Measurements from ENCODE around the gene TMC2.
"Not testable (repeated sequence)": the region's sequence is repeated elsewhere in the genome, so short reads cannot be mapped to it uniquely, and the experiment has no call there.

TMC2 gene

GRCh38 chr20:2523919-2524708 lies 12.3 kb upstream of the TMC2 start:
- no peak overlapping the region for H3K27ac ChIP-seq (ENCODE audit: low read depth, low read length)
- H2AFZ ChIP-seq (ENCODE audit: low read depth, low read length, severe bottlenecking) = peak overlapping the region; percentile 98
- no peaks in the 10 kb centered on the region for H3K9me2 ChIP-seq (replicated peaks; ENCODE audit: insufficient read depth, low read length)

GRCh38 chr20:2524709-2525506 lies 11.5 kb upstream of the TMC2 start:
- Histone ChIP-seq H3K27ac (ENCODE audit: low read depth, low read length) (no peak overlapping the region), H3K27me3 (ENCODE audit: low read length) (no peaks in the 10 kb centered on the region), H3K36me3 (ENCODE audit: low read length) (no peaks in the 10 kb centered on the region), H2AFZ (ENCODE audit: low read depth, low read length, severe bottlenecking) (peak overlapping the region; percentile 98), H3K4me3 (ENCODE audit: insufficient read depth, low read length, poor library complexity, severe bottlenecking) (peak overlapping the region; percentile 50), H3K9me3 (ENCODE audit: insufficient read depth, low read length) (no peaks in the 10 kb centered on the region), H3K9ac (ENCODE audit: low read length) (peak overlapping the region; percentile 62), H3K4me2 (ENCODE audit: low read depth, low read length, poor library complexity, severe bottlenecking) (peak overlapping the region; percentile 77), H3K9me2 (replicated peaks; ENCODE audit: insufficient read depth, low read length) (no peaks in the 10 kb centered on the region), H4K20me1 (ENCODE audit: low read depth, low read length) (no peaks in the 10 kb centered on the region), H3F3A (ENCODE audit: insufficient read depth) (no peaks in the 10 kb centered on the region), H3K79me2 (ENCODE audit: insufficient read depth, low read length) (no peaks in the 10 kb centered on the region)
- TF ChIP-seq EZH2phosphoT487 (conservative IDR thresholded peaks at IDR 0.05; ENCODE audit: low read length) (no peak), CTCF (IDR thresholded peaks at IDR 0.05; ENCODE audit: insufficient read depth, low read length, poor library complexity, severe bottlenecking) (no peak)

More at GRCh38 chr20:2523919-2524708, 12.3 kb upstream of the TMC2 start:
- Histone ChIP-seq H3K4me2 (ENCODE audit: low read depth, low read length, poor library complexity, severe bottlenecking) (peak overlapping the region; percentile 77), H3K27me3 (ENCODE audit: low read length) (no peaks in the 10 kb centered on the region), H3K9me3 (ENCODE audit: insufficient read depth, low read length) (no peaks in the 10 kb centered on the region), H3K36me3 (ENCODE audit: low read length) (no peaks in the 10 kb centered on the region), H3K4me3 (ENCODE audit: insufficient read depth, low read length, poor library complexity, severe bottlenecking) (peak overlapping the region; percentile 50), H3K79me2 (ENCODE audit: insufficient read depth, low read length) (no peaks in the 10 kb centered on the region), H4K20me1 (ENCODE audit: low read depth, low read length) (no peaks in the 10 kb centered on the region), H3K9ac (ENCODE audit: low read length) (peak overlapping the region; percentile 62), H3F3A (ENCODE audit: insufficient read depth) (no peaks in the 10 kb centered on the region)
- peak; percentile 97 for TF ChIP-seq CTCF (IDR thresholded peaks at IDR 0.05; ENCODE audit: insufficient read depth, low read length, poor library complexity, severe bottlenecking)
- TF ChIP-seq EZH2phosphoT487 (conservative IDR thresholded peaks at IDR 0.05; ENCODE audit: low read length) = no peak

- not testable (repeated sequence) for H3K4me2 ChIP-seq (ENCODE audit: low read depth, low read length, poor library complexity, severe bottlenecking); H2AFZ ChIP-seq (ENCODE audit: low read depth, low read length, severe bottlenecking); H3K27me3 ChIP-seq (ENCODE audit: low read length); H3K79me2 ChIP-seq (ENCODE audit: insufficient read depth, low read length); H3K4me3 ChIP-seq (ENCODE audit: insufficient read depth, low read length, poor library complexity, severe bottlenecking); H4K20me1 ChIP-seq (ENCODE audit: low read depth, low read length); H3K9me3 ChIP-seq (ENCODE audit: insufficient read depth, low read length); H3K9me2 ChIP-seq (replicated peaks; ENCODE audit: insufficient read depth, low read length); H3K36me3 ChIP-seq (ENCODE audit: low read length); H3K27ac ChIP-seq (ENCODE audit: low read depth, low read length); H3F3A ChIP-seq (ENCODE audit: insufficient read depth); H3K9ac ChIP-seq (ENCODE audit: low read length)
Measured at GRCh38 chr20:2526218-2526583, 10.2 kb upstream of the TMC2 start.

- no peaks in the 10 kb centered on the region for H4K20me1 ChIP-seq (ENCODE audit: low read depth, low read length)
- no peak overlapping the region for H3K4me3 ChIP-seq (ENCODE audit: insufficient read depth, low read length, poor library complexity, severe bottlenecking)
- no peaks in the 10 kb centered on the region for H3K9me2 ChIP-seq (replicated peaks; ENCODE audit: insufficient read depth, low read length)
- H3K9ac ChIP-seq (ENCODE audit: low read length) = no peak overlapping the region
- no peaks in the 10 kb centered on the region for H3K36me3 ChIP-seq (ENCODE audit: low read length)
- no peak overlapping the region for H3K4me2 ChIP-seq (ENCODE audit: low read depth, low read length, poor library complexity, severe bottlenecking)
- no peaks in the 10 kb centered on the region for H3F3A ChIP-seq (ENCODE audit: insufficient read depth)
- H3K9me3 ChIP-seq (ENCODE audit: insufficient read depth, low read length) = no peaks in the 10 kb centered on the region
- TF ChIP-seq CTCF (IDR thresholded peaks at IDR 0.05; ENCODE audit: insufficient read depth, low read length, poor library complexity, severe bottlenecking) (no peak), EZH2phosphoT487 (conservative IDR thresholded peaks at IDR 0.05; ENCODE audit: low read length) (no peak)
- no peak overlapping the region for H3K27ac ChIP-seq (ENCODE audit: low read depth, low read length)
- H3K27me3 ChIP-seq (ENCODE audit: low read length) = no peaks in the 10 kb centered on the region
- no peaks in the 10 kb centered on the region for H3K79me2 ChIP-seq (ENCODE audit: insufficient read depth, low read length)
- H2AFZ ChIP-seq (ENCODE audit: low read depth, low read length, severe bottlenecking) = no peak overlapping the region
Measured at GRCh38 chr20:2527762-2528161, 8.6 kb upstream of the TMC2 start.
